ENCODE results near the gene ACOT13. TPM values are rescaled to one million over a fixed set of nuclear protein-coding genes. Genes with fewer than 3 reads are reported as not detected.

Gene ACOT13
- 24.6 TPM for total RNA-seq
- long read RNA-seq, full-length matches to known transcripts, result 33 of 49 reads
- long read RNA-seq, partial matches to known transcripts, result 1 of 49 reads
- long read RNA-seq, other reads (novel, unspliced or antisense), result 15 of 49 reads

GRCh38 chr6:24666641-24667377 is at the start of gene ACOT13, which contains the start of gene TDP2:
Gene ACOT13 (plus strand): TSS chr6:24667077. CDS start chr6:24667264, 187 bp downstream.
Gene TDP2 (minus strand): TSS chr6:24666899. CDS start chr6:24666862, 37 bp downstream.
- intact Hi-C loops (cut with DNase I), result no loop called here
- Histone ChIP-seq H3K27me3 (ENCODE audit: low read depth) (no peaks in the 10 kb centered on the region), H3K36me3 (peaks cover 29% of the 10 kb centered on the region), H3K4me3 (peak within 1 kb of the TSS; percentile 97), H3K4me1 (peaks cover 34% of the 10 kb centered on the region), H3K9me3 (no peaks in the 10 kb centered on the region), H3K27ac (peak within 1 kb of the TSS; percentile 86)
- peak; percentile 54 for TF ChIP-seq CTCF (IDR thresholded peaks at IDR 0.05)
- DNase-seq (peak; percentile 97), ATAC-seq (peak; percentile 99 to 100)

GRCh38 chr6:24619661-24620060 is 47.2 kb upstream of the ACOT13 start:
- no peaks in the 10 kb centered on the region for H3K9me3 ChIP-seq
- intact Hi-C loops (cut with DNase I), result no loop called here
- no peak overlapping the region for H3K4me3 ChIP-seq
- no peak for ATAC-seq
- no peak for DNase-seq
- no peak for TF ChIP-seq CTCF (IDR thresholded peaks at IDR 0.05)
- H3K27me3 ChIP-seq (ENCODE audit: low read depth), result no peaks in the 10 kb centered on the region
- H3K36me3 ChIP-seq, result no peaks in the 10 kb centered on the region
- no peaks in the 10 kb centered on the region for H3K4me1 ChIP-seq
- no peak overlapping the region for H3K27ac ChIP-seq

DNA sequence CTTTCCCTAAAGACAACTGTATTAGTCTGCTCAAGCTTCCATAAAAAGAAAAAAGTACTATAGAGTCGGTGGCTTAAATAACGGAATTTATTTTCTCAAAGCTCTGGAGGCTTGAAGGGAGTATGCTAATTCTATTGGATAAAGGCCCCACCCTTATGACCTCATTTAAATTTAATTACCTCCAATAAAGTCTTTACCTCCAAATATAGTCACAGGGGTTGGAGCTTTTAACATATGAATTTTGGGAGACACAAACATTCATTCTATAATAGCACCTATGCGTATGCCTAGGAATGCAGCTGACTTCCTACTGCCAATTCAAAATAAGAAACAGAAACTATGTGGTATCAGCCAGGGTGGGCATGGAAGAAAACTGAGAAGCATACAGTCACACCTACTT is 46.2 kb upstream of the ACOT13 start:
- no peak for DNase-seq
- Histone ChIP-seq H3K27ac (no peak overlapping the region), H3K27me3 (ENCODE audit: low read depth) (no peaks in the 10 kb centered on the region), H3K4me1 (no peaks in the 10 kb centered on the region), H3K36me3 (no peaks in the 10 kb centered on the region), H3K9me3 (no peaks in the 10 kb centered on the region), H3K4me3 (no peak overlapping the region)
- ATAC-seq, result no peak
- intact Hi-C loops (cut with DNase I), result no loop called here
- no peak for TF ChIP-seq CTCF (IDR thresholded peaks at IDR 0.05)

GRCh38 chr6:24621626-24622289 is 45.1 kb upstream of the ACOT13 start:
- Histone ChIP-seq H3K4me1 (no peaks in the 10 kb centered on the region), H3K4me3 (no peak overlapping the region), H3K27me3 (ENCODE audit: low read depth) (no peaks in the 10 kb centered on the region), H3K9me3 (no peaks in the 10 kb centered on the region), H3K27ac (no peak overlapping the region), H3K36me3 (no peaks in the 10 kb centered on the region)
- DNase-seq, result no peak
- no peak for TF ChIP-seq CTCF (IDR thresholded peaks at IDR 0.05)
- no peak for ATAC-seq
- intact Hi-C loops (cut with DNase I), result no loop called here

DNA sequence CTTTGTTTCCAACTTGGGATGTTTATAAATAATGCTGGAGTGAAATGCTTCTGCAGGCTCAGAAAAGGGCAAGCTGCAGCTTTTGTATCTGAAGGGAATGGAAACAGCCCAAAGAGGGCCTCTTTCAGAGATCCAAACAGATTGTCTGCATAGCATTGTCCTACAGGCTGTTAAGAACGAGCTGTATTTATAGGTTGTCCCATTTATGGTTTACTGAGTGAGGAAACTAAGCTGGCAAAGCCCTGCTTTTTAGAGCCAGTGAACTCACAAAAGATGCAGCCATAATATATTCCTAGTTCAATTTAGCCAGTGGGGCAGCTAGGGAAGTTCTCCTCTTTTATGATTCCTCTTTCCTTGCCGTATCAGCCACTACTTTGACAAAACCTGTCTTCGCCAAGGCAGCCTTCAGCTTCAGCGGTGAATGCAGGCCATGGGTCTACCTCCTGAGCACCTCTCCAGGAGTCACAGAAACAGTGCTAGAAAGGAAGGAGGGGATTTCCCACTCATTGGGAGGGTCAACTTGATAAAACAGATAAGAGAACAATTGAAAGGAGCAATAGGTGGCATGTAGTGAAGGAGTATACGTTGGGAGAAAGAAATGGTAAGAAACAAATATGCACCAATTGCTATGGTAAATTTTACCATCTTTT is 35.9 kb upstream of the ACOT13 start:
- DNase-seq (no peak), ATAC-seq (no peak)
- H3K36me3 ChIP-seq, result no peaks in the 10 kb centered on the region
- H3K4me1 ChIP-seq, result no peaks in the 10 kb centered on the region
- H3K4me3 ChIP-seq, result no peak overlapping the region
- intact Hi-C loops (cut with DNase I), result no loop called here
- TF ChIP-seq CTCF (IDR thresholded peaks at IDR 0.05), result no peak
- H3K27ac ChIP-seq, result no peak overlapping the region
- peaks cover 3% of the 10 kb centered on the region for H3K9me3 ChIP-seq
- H3K27me3 ChIP-seq (ENCODE audit: low read depth), result peaks cover 6% of the 10 kb centered on the region

All from lower lobe of right lung (tissue), 2 donors.